ENCODE results near the gene ADORA1.

Gene ADORA1

DNA sequence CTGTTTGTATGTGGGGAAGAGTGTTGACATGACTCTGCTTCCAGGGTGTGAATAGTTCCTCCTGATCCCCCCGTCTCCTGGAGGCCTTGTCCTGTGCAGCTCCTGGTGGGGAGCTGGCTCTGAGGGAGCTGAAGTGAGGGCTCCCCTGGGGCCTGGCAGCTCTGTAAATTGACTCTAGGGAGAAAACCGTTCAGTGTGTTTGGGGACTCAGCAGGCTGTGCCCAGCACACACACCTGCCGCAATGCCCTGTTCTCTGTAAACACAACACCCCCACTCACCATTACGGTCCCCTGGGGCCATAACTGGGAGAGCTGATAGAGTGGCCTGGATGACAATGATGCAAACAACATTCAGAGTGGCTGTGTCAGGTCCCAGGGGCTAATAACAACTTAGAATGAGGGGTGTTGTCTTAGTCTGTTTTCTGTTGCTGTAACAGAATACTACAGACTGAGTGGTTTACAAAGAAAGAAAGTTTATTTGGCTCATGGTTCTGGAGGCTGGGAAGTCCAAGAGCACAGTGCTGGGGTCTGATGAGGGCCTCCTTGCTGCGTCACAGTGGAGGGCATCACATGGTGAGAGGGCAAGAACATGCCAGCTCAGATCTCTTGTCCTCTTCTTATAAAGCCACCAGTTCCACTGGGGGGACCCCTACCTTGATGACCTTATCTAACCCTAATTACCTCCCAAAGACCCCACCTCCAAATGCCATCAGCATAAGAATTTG, 15.3 kb downstream of the ADORA1 start:
- DNase-seq: no peak

DNA sequence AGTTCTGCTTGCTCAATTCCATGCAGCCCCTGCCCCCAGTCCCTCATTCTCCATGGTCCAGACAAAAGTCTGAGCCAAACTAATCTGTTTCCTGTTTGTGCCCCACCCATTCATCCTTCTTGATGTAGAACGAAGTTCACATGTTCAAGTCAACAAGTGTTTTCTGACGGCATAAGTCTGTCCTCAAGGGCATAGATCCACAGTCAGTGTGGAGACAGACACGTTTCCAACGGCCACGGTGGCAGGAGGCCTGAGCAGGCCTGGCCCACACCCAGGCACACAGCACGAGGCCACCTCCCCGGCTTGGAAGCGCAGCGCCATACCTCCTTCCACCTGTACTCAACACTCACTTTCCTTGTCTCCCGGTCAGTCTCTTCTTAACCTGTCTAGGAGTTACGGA, 16.1 kb downstream of the ADORA1 start:
- DNase-seq: no peak

DNA sequence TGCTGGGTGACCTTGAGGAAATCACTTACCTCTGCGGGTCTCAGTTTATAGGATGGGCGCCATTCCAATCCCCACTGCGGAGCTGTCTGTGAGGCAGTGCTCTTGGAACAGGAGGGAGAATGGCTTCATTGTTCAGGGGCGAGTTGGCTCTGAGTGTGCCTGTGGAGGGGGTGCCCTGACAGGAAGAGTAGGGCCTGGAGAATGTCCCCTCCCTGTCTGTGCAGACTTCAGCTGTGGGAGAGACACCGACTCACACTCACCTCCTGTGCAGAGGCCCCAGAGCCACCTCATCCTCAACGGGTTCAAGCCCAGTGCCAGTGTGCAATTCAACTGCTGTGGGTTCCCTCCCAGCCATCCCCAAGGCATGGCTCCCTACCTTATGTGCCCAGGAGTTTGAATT, 17.1 kb downstream of the ADORA1 start:
- no peak for DNase-seq

DNA sequence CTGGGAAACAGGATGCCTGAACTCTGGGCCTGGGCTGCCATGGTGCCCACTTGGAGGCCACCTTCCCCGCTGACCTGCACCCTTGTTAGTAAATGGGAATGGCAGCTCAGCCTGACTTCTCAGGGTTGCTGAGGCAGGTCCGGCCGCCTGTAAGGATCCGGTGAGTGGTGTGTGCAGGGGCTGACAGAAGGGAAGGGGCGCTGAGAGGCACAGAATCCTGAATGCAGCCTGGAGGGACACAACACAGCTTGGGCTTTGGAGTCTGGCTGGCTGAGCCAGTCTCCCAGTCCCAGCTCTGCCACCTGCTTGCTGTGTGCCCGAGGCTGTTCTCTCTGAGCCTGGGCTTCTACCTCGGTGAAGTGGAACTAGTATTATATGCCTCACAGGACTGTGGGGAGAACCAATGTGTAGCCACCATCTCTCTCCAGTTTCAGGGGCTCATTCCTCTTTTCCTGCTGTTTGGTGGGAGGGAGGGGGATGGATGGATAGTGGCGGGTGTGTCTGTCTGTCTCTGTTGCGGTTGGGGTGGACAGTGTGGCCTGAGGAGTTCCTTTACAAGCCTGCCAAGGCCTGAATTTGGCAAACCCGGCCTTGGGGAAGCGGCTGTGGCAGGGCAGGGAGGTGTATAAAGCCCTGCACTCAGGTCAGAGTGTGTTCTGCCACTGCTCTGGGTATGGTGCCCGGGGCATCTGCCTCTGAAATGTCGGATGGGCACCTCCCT, 18.0 kb downstream of the ADORA1 start:
- DNase-seq: no peak

DNA sequence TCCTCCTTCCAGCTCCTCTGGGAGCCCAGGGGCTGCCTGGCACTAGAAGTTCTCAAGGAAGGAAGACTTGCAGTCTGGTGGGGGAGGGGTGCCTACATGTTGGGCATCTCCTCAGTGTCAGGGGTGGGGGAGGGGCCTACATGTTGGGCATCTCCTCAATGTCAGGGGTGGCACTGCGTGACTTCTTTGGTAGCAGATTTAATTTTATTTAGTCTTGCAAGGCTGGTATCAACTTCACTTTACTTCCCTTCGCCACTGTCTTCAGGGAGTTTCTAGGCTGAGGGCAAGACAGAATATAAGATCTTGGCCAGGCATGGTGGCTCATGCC, 18.5 kb downstream of the ADORA1 start:
- DNase-seq: no peak

DNA sequence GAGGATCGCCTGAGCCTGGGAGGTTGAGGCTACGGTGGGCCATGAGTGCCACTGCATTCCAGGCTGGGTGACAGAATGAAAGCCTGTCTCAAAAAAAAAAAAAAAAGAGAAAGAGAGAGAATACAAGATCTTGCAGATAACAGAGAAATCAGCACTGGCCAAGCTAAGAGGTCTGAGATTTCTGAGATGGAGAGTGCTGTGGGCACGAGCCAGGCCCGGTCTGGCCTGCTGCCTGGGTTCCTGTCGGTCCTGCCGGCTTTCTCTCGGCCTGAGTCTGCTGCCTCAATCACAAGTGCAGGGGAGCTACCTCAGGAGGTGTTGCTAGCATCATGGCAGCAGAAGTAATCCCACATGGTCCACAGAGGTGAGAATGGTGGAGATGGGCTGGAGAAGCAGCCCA, 19.0 kb downstream of the ADORA1 start:
- DNase-seq: no peak

DNA sequence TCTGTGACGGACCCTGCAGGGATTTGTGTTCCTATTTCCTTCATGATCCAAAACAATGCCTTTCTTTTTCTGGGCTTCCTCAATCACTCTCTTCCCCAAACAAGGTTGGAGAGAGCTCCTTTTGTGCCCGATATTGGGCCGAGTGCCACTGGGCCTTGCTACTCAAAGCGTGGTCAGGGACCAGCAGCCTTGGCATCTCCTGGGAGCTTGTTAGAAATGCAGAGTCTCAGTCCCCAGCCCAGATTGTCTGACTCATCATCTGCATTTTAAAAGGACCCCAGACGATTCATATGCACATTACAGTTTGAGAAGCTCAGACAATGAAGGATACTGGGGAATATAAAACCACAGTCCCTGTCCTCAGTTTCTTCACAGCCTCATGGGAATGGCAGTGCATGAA, 19.9 kb downstream of the ADORA1 start:
- DNase-seq: no peak

DNA sequence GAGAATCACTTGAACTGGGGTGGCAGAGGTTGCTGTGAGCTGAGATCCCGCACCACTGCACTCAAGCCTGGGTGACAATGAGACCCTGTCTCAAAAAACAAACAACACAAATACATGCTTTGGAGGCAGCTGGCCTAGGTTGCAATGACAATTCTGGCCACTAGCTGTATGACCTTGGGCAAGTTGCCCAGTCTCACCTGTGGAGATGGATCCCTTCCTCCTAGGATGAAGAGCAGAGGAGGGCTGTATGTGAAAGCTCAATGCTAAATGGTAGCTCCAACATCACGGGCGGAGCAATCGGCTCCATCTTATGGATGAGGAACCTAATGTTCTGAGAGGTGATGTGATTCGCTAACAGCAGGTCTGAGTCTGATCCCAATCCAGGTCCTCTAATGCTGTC, 20.6 kb downstream of the ADORA1 start:
- no peak for DNase-seq

DNA sequence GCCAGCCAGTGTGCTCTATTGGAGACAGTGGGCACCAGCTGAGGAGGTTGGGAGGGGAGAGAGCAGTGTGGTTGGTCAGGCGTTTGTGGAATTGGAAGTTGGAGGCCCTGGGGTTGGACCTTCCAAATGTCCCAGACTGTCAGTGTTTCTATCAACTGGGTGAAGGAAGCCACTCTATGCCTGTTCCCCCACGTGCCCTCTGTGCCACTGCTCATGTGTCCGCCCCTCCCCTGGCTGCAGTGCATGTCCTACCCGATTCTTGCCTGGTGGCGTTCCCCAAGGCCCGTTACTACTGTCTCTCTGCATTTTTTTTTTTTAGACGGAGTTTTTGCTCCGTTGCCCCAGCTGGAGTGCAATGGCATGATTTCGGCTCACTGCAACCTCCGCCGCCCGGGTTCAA, 21.1 kb downstream of the ADORA1 start:
- no peak for DNase-seq

DNA sequence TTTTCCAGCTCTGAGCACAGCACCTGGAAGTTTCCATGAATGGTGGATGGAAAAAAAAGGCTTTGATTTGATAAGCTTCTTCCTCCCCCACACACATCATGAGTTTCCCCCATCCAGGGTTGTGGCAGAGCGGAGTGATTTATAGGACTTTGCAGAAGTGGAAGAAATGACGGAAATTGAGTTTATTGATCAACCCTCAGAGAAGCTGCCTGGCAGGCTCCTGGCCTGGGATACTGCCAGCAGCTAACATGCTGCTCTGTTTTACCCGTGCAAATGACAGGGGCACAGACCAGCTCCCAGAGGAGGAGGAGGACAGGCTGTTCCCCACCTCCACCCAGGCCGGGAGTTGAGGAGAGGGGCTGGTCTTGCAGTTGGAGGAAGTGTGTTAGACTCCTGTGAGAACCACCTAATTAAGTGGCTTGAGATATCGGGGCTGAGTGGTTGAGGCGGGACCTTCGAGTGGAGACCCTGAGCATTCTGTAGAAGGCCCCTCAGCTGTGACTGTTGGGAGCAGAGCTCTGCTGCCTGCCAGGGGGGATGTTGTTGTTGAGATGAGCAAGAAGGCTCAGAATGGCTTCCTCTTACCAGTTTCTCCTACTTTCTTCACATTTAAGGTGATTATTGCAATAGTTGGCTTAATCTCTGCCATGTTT, 21.8 kb downstream of the ADORA1 start:
- no peak for DNase-seq

DNA sequence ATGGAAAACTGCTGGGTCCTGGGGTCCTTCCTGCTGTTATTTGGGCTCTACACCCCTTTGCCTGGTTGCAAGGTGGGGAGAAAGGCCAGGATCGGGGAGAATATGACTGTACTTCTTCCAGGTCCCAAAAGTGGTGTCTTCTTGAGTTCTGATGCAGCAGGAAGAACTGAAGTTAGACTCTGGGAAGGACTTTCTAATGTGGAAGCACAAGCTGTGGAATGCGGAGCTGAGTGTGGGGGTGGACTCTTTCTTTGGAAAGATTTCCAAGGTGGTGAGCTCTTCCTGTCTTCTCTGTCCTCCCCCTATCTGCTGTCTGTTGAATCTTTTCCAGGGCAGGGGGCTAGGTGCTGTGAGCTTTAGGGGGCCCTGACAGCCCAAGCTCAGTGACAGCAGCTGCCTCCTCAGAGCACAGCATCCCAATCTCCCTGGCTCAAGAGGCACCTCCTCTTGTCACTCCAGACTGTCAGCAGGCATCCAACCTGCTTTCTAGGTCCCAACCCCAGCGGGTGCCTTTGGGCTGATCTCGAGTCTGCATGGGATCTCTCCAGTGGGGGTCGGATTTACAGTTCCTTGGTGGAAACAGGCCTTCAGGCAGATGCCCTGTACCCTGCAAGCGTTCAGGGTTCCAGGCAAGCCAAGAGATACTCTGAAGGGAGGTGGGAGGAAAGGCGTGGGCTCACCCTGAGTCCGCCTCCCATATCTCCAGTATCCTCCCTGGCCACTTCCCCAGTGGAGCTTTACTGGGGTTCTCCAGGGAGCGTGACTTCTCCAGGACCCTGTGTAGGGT, 23.2 kb downstream of the ADORA1 start:
- no peak for DNase-seq

DNA sequence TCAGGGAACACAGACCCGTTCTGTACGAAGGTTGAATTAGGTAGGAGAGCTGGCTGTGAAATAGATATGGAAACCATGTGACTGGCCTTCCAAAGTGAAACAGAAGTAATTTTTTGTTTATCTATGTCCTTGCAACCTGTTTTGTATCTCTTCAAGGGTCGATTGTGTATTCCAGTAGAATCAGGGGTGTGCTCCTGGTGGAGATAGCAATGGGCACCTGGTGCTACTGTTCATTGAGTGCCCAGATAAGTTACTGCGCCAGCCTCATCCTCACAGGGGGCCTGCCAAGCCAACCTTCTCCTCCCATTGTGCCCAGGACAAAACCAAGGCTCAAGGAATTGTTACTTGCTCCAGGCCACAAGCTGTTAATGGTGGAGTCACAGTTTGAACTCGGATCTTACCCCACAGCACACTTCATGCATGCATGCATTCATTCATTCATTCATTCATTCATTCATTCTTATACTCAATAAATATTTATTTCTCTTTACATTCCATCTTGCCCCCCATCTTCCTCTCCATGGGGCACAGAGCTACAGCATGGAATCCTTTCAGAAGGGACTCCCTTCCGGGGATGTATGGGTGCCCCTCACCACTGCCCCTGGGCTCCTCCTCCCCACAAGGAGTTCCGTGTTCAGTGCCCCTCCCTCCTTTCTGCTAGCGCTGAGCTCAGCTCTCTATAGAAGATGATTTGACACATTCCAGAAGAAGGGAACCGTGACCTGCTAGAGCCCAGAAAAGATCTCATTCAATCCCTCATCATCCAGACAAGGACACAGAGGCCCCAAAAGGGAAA, 24.0 kb downstream of the ADORA1 start:
- no peak for DNase-seq

DNA sequence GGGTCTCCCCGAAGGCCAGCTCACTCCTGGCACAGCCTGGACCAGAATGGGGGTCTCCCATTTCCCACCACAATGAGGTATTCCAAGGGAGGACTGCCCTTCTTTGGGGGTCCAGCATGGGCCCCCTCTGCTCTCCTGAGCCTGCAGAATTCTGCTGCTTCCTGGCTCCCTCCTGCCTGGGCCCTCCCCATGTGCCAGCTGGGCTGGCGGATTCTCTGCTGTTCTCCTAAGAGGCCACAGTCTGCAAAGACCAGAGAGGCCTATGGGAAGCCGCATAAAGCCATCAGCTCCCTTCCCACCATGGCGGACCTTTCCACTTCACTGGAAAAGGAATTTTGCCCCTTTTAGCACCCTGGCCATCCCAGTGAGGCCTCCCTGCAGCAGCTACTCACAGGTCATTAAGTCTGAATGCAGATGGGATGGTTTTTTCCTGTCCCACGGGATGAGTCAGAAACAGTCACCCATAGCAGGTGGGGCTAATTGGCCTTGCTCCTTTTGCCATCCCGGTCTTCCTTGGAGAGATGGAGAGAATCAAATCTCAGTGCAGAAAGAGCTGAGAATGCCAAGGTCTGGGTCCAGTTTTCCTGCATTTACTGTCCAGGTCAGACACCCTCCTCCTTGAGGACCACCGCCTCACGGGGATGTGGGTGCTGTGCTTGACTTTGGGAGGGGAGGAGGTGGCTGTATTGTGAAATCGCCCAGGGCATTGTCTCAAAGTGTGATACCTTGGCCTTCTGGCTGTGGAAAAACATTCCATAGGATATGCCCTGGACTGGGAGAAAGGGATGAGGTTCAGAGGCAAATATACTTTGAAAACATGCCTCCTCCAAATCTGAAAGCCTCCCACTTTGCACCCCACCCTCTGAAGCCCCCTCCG, 24.9 kb downstream of the ADORA1 start:
- no peak for DNase-seq

DNA sequence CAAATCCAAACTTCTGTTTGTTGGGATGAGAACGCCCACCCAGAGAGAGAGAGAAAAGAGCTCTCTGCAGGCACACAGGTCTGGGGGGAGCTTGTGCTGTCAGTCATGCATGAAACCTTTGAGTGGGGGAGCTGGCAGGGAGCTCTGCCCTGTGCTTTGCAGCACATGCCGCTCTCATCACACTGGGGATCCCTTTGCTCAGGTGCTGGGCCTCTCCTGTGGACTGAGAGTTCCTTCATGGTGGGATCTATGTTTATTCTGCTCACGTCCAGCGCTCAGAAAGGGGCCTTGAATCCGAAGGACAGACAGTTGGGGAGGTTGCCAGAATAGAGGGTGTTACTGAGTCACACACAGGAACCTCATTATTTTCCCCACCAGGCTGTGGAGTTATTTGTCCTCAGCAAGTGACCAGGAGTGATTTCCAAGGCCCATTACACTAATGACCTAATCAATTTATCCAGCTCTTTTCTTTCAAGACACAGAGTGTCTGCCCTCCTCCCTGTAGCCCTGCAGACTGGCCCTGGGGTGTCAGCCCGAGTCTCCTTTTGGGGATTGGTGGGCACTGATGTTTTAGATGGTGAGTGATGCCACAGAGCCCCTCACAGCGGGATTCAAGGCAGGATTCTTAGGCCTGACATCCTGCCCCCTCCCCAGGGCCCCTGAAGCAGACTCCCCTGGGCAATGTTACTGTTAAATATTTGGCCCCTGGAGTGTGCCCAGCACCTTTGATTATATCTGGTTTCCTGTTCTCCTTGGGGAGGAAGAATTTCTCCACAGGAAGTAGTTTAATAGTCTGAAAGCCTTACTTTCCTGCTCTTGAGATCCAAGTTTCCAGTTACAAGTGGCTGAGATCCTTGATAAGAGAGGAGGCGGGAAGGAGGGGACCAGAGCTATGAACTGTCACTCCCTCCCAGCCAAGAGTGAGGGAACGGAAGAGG, 25.8 kb downstream of the ADORA1 start:
- no peak for DNase-seq

DNA sequence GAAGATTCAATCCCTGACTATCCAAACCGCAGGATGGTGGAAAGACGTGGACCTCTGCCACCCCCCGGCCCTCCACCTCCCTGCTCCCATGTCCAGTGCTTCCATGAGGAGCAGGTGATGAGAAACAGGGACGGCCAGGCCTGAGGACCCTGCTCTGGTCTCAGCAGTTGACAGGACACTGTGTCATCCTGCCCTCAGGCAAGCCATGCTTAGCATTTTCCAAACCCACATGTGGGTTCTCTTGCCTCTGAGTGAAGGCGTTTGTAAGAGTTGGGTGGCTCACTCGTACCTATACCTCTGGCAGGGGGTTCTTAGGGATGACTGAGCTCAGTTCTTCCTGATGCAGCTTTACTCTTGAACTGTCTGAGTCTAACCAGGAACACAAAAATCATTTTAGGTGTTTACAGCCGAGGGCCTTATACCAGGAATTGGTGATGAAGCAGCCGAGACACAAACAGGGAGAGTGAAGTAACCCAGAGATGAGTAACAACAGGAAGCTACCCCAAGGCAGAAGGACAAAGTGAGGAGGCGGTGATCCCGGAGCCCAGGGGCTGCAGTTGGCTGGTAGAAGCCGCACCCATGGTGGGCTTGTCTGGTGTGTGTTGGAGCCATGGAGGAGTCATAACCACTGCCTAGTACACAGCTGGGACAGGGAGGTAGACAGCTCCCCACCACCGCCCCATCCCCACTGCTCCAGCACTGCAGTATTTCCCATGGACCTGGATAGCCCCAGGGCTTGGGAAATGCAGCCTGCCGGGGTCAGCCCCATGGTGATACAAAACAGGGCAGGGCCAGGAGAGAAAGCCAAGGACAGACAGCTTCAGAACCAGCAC, 26.7 kb downstream of the ADORA1 start:
- DNase-seq: no peak

DNA sequence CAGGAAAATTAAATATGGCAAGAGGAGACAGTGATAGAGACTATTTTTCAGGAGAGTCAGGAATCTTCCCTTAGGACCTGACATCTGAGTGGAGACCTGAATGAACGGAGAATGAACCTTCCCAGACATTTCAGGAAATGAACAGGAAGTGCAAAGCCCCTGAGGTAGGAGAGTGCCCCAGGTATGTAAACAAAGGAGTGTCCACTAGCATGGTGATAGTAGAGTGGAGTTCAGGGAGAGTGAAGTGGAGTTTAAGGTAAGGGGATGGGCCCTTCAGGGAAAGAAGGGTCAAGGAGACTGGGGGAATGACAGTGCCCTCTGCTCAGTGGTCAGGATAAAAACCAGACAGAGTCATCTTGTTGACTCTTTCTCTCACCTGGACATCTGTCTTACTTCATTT, 28.8 kb downstream of the ADORA1 start:
- DNase-seq: no peak

DNA sequence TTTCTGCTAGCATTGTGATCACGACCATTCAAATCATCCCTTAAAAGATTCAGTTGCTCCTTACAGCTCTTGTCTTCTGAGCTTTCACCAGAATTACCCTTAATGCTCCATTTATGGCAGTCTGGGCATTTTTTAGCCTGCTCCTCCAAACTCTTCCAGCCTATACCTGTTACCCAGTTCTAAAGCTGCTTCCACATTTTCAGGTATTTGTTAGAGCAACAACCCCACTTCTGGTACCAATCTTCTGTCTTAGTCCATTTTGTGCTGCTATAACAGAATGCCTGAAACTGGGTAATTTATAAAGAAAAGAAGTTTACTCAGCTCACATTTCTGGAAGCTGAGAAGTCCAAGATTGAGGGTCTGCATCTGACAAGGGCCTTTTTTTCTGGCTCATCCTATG, 30.9 kb downstream of the ADORA1 start:
- DNase-seq: no peak

DNA sequence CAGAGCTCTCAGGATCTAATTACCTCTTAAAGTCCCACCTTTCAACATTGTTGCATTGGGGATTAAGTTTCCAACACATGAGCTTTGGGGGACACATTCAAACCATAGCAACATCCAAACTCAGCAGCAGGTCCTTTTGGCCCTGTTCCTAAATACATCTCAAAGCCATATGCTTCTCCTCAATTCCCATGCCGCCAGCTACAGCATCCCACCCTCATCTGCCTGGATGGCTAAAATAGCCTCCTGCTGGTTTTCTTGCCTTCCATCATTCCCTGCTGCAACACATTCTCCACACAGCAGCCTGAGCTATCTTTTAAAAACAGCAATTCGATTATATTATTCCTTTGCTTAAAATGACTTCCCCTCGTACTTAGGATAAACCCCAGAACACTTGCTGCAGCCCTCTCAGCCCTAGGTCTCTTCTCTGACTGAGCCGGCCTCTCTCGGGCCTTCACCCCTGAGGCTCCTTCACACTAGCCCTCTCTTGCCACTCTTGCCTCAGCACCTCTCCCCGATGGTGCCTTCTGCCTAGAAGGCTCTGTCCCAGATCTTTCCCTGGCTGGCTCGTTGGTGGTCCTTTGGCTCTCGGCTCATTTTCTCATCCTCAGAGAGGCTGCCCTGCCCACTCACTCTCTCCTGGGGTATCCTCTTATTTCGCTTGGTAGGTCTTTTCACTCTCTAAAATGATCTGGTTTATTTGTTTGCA, 31.6 kb downstream of the ADORA1 start:
- no peak for DNase-seq

DNA sequence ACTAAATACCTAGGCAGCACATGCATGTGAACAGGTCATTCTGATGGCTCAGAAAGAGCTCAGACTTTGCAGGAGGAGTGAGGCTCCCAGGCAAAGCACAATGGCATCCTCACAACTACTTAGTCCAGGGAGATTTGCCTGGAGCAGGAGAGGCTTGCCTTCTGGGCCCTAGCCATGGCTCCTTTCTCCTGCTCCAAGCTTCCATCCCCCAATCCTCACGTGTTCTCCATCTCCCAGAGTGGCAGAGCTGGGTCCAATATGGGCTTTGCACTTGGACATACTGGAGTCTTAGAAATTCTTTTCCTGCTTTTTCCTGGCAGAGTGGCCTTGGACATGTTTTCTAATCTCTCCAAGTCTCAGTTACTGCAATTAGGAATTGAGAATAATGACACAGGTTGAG, 32.3 kb downstream of the ADORA1 start:
- DNase-seq: no peak
